Endodermal cell (in vitro differentiated cells): Measurements from ENCODE around the gene CBX2. TPM values are rescaled to one million over a fixed set of nuclear protein-coding genes. Genes with fewer than 3 reads are reported as not detected.

ENCODE experiments used
- DNase-seq: peaks from one replicate; pipeline ENCODE4 v3.0.0-alpha.2; 2017
- H3K27ac ChIP-seq: 2 replicates; pipeline ENCODE4 v1.5.1; 2013; ENCODE audit warnings: mild to moderate bottlenecking, low read depth, low read length, moderate library complexity
- H3K27me3 ChIP-seq: 2 replicates; pipeline ENCODE4 v1.6.1; 2013; ENCODE audit warnings: mild to moderate bottlenecking, low read length, moderate library complexity; ENCODE audit not compliant: insufficient read depth, control insufficient read depth, poor library complexity, severe bottlenecking
- H3K36me3 ChIP-seq: 2 replicates; pipeline ENCODE4 v1.7.0; 2013; ENCODE audit warnings: mild to moderate bottlenecking, low read length, moderate library complexity; ENCODE audit not compliant: control insufficient read depth, insufficient read depth
- H3K4me1 ChIP-seq: one replicate; pipeline ENCODE4 v1.7.0; 2013; ENCODE audit warnings: low read length; ENCODE audit not compliant: control insufficient read depth, insufficient read depth
- H3K4me3 ChIP-seq: 2 replicates; pipeline ENCODE4 v1.5.1; 2013; ENCODE audit warnings: mild to moderate bottlenecking, low read length, moderate library complexity
- H3K9ac ChIP-seq: 2 replicates; pipeline ENCODE4 v1.6.1; 2013; ENCODE audit warnings: mild to moderate bottlenecking, low read length, moderate library complexity; ENCODE audit not compliant: poor library complexity, severe bottlenecking; ENCODE audit errors: extremely low read depth
- H3K9me3 ChIP-seq: 2 replicates; pipeline ENCODE4 v1.6.1; 2013; ENCODE audit warnings: mild to moderate bottlenecking, low read length, moderate library complexity; ENCODE audit not compliant: control insufficient read depth
- H3K27ac Mint-ChIP-seq: 2 replicates; pipeline ENCODE4 v1.8.0; 2020; ENCODE audit warnings: mixed read lengths
- H3K27me3 Mint-ChIP-seq: 2 replicates; pipeline ENCODE4 v1.8.0; 2021; ENCODE audit warnings: mild to moderate bottlenecking, mixed read lengths; ENCODE audit not compliant: insufficient read depth
- H3K36me3 Mint-ChIP-seq: 2 replicates; pipeline ENCODE4 v1.8.0; 2020; ENCODE audit warnings: low read depth, mixed read lengths
- H3K4me1 Mint-ChIP-seq: 2 replicates; pipeline ENCODE4 v1.8.0; 2020; ENCODE audit warnings: mixed read lengths
- H3K4me3 Mint-ChIP-seq: 2 replicates; pipeline ENCODE4 v1.8.0; 2020; ENCODE audit warnings: mild to moderate bottlenecking, moderate library complexity, mixed read lengths
- H3K9me3 Mint-ChIP-seq: 2 replicates; pipeline ENCODE4 v1.8.0; 2020; ENCODE audit warnings: mild to moderate bottlenecking, mixed read lengths
- WGBS, 2 experiments: methylation state at CpG; one replicate each; pipeline versions ENCODE4 v1.1.5 to v1.1.7; 2013; ENCODE audit warnings: missing lambda C conversion rate in 2 of 2, mixed read lengths in 1 of 2; ENCODE audit not compliant: insufficient coverage in 1 of 2, insufficient read length in 1 of 2; 5-methylcytosine and 5-hydroxymethylcytosine counted together
- total RNA-seq, 2 donors: library from RNA; stranded (reverse); fragmentation: NEBNext Ultra II Directional in 1 of 2; extraction: Animal tissue kit (Norgen Biotek cat#: 25700) in 1 of 2; gene quantifications; 2 replicates in 1 of 2; 3 replicates in 1 of 2; pipeline ENCODE4 v1.2.1, GENCODE V29; 2021
- TF ChIP-seq, protein P1 (sequence below): fragments of 200-600 bp; sonication (generic); conservative IDR thresholded peaks from 2 replicates; pipeline ENCODE4 v1.5.0; 2021; ENCODE audit warnings: antibody characterized with exemption, mild to moderate bottlenecking

The CBX2 gene
- total RNA-seq, 2 donors from 2014 or later = 75.0 to 78.6 TPM

- H3K27me3 Mint-ChIP-seq = peaks cover 2% of the 10 kb centered on the region
- Histone ChIP-seq H3K36me3 (peaks cover 28% of the 10 kb centered on the region), H3K4me3 (peak overlapping the region; percentile 87), H3K4me1 (peaks cover 13% of the 10 kb centered on the region), H3K27ac (no peak overlapping the region), H3K27me3 (no peaks in the 10 kb centered on the region), H3K9ac (peak overlapping the region; percentile 51), H3K9me3 (no peaks in the 10 kb centered on the region)
- TF ChIP-seq, protein P1, sequence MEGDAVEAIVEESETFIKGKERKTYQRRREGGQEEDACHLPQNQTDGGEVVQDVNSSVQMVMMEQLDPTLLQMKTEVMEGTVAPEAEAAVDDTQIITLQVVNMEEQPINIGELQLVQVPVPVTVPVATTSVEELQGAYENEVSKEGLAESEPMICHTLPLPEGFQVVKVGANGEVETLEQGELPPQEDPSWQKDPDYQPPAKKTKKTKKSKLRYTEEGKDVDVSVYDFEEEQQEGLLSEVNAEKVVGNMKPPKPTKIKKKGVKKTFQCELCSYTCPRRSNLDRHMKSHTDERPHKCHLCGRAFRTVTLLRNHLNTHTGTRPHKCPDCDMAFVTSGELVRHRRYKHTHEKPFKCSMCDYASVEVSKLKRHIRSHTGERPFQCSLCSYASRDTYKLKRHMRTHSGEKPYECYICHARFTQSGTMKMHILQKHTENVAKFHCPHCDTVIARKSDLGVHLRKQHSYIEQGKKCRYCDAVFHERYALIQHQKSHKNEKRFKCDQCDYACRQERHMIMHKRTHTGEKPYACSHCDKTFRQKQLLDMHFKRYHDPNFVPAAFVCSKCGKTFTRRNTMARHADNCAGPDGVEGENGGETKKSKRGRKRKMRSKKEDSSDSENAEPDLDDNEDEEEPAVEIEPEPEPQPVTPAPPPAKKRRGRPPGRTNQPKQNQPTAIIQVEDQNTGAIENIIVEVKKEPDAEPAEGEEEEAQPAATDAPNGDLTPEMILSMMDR = no peak
- H3K4me1 Mint-ChIP-seq = peaks cover 33% of the 10 kb centered on the region
- peak overlapping the region; percentile 94 for H3K4me3 Mint-ChIP-seq
- peak overlapping the region; percentile 87 for H3K27ac Mint-ChIP-seq
- H3K9me3 Mint-ChIP-seq = no peaks in the 10 kb centered on the region
- peak; percentile 80 for DNase-seq
- WGBS, 2 experiments = 9 to 23% methylated on average over 6 to 17 of the region's 17 CpGs
- peaks cover 45% of the 10 kb centered on the region for H3K36me3 Mint-ChIP-seq
Observed at GRCh38 chr17:79779084-79779529, 1.2 kb downstream of the CBX2 start.

- DNase-seq = no peak
- WGBS, 2 experiments = 89 to 93% methylated on average over 9 to 10 of the region's 10 CpGs
- H3K9me3 ChIP-seq = no peaks in the 10 kb centered on the region
- Mint-ChIP-seq H3K36me3 (peaks cover 49% of the 10 kb centered on the region), H3K9me3 (no peaks in the 10 kb centered on the region), H3K4me3 (peak overlapping the region; percentile 94), H3K27me3 (peaks cover 2% of the 10 kb centered on the region), H3K27ac (no peak overlapping the region), H3K4me1 (peaks cover 29% of the 10 kb centered on the region)
- TF ChIP-seq, protein P1 = no peak
- H3K27ac ChIP-seq = no peak overlapping the region
- H3K9ac ChIP-seq = peak overlapping the region; percentile 51
- peak overlapping the region; percentile 87 for H3K4me3 ChIP-seq
- no peaks in the 10 kb centered on the region for H3K27me3 ChIP-seq
- H3K36me3 ChIP-seq = peaks cover 34% of the 10 kb centered on the region
- peaks cover 13% of the 10 kb centered on the region for H3K4me1 ChIP-seq
Observed at GRCh38 chr17:79779661-79780365, 1.9 kb downstream of the CBX2 start.

DNA sequence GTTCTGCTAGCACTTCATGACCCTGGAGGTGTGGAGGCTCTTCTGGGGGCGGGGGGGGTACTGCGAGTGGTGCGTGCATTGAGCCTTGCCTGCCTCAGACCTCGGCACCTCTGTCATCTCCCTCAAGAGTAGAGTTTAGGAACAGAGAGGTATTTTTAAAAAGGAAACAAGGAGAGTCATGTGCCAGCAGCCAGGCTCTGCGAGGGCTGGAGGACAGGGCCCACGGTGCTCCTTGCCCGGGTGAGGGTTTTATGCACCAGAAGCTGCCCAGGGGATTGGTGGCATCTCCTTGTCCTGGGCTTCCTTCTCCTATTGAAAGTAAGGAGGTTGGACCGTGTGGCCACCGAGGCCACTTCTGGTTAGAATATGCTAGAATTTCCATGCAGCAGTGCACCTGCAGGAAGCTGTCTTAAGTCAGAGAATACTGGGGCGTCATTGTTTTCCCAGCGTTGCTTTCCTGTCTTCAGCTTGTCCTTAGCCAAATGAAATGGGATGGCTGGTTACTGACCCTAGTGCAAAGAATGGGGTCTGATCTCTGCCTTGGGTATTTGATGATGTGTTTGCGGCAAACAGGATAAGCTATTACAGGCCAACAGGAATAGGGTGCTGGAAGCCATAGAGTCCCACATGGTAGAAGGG lies 3.2 kb downstream of the CBX2 start:
- peaks cover 54% of the 10 kb centered on the region for H3K36me3 Mint-ChIP-seq
- 89 to 94% methylated on average over 9 to 12 of the region's 12 CpGs for whole genome bisulfite sequencing, 2 experiments

More for the DNA sequence above, 3.2 kb downstream of the CBX2 start:
- no peak for DNase-seq
- Mint-ChIP-seq H3K4me1 (peaks cover 24% of the 10 kb centered on the region), H3K9me3 (no peaks in the 10 kb centered on the region), H3K4me3 (no peak overlapping the region), H3K27me3 (no peaks in the 10 kb centered on the region), H3K27ac (no peak overlapping the region)
- H3K9me3 ChIP-seq = no peaks in the 10 kb centered on the region
- H3K36me3 ChIP-seq = peaks cover 44% of the 10 kb centered on the region
- H3K4me1 ChIP-seq = peaks cover 13% of the 10 kb centered on the region
- H3K4me3 ChIP-seq = no peak overlapping the region
- no peak overlapping the region for H3K27ac ChIP-seq
- no peak overlapping the region for H3K9ac ChIP-seq
- H3K27me3 ChIP-seq = no peaks in the 10 kb centered on the region
- TF ChIP-seq, protein P1 = no peak
